ENCODE data around the gene FNDC5. TPM values are rescaled to one million over a fixed set of nuclear protein-coding genes. Genes with fewer than 3 reads are reported as not detected.

Gene FNDC5
- total and polyA plus RNA-seq, 2 of the 13 experiments (the other 11 are each of a cell fraction or from before 2014, with no cell fraction given): 1.4 to 3.1 TPM

Other genes starting within 250 kb of the FNDC5 start
- 84.8 and 98.0 TPM in 2 replicates for gene ZBTB8OS, start 220.4 kb downstream of the FNDC5 start, total RNA-seq (2016; rRNA removed; fragmentation: Illumina TruSeq; extraction: Trizol)
- 43.2 and 57.7 TPM in 2 replicates for gene ZBTB8OS, start 220.4 kb downstream of the FNDC5 start, polyA plus RNA-seq (2011; rRNA removed)
- 166 and 305 TPM in 2 replicates for gene RBBP4, start 219.7 kb downstream of the FNDC5 start, total RNA-seq (2016; rRNA removed; fragmentation: Illumina TruSeq; extraction: Trizol)
- 56.3 and 64.4 TPM in 2 replicates for gene RBBP4, start 219.7 kb downstream of the FNDC5 start, polyA plus RNA-seq (2011; rRNA removed)
- gene SYNC, start 168.1 kb downstream of the FNDC5 start, total RNA-seq (2016; rRNA removed; fragmentation: Illumina TruSeq; extraction: Trizol): 5.4 and 7.2 TPM in 2 replicates
- 2.1 and 2.4 TPM in 2 replicates for gene SYNC, start 168.1 kb downstream of the FNDC5 start, polyA plus RNA-seq (2011; rRNA removed)
- 102 and 113 TPM in 2 replicates for gene YARS1, start 53.6 kb downstream of the FNDC5 start, total RNA-seq (2016; rRNA removed; fragmentation: Illumina TruSeq; extraction: Trizol)
- gene YARS1, start 53.6 kb downstream of the FNDC5 start, polyA plus RNA-seq (2011; rRNA removed): 50.1 and 52.2 TPM in 2 replicates
- 26.1 and 28.4 TPM in 2 replicates for gene S100PBP, start 53.3 kb downstream of the FNDC5 start, total RNA-seq (2016; rRNA removed; fragmentation: Illumina TruSeq; extraction: Trizol)
- 17.9 and 20.4 TPM in 2 replicates for gene S100PBP, start 53.3 kb downstream of the FNDC5 start, polyA plus RNA-seq (2011; rRNA removed)
- not detected in 2 replicates for gene HPCA, start 15.6 kb upstream of the FNDC5 start, total RNA-seq (2016; rRNA removed; fragmentation: Illumina TruSeq; extraction: Trizol)
- gene HPCA, start 15.6 kb upstream of the FNDC5 start, polyA plus RNA-seq (2011; rRNA removed): not detected in 2 replicates
- 0.76 and 2.5 TPM in 2 replicates for gene TMEM54, start 30.5 kb upstream of the FNDC5 start, total RNA-seq (2016; rRNA removed; fragmentation: Illumina TruSeq; extraction: Trizol)
- gene TMEM54, start 30.5 kb upstream of the FNDC5 start, polyA plus RNA-seq (2011; rRNA removed): 2.9 and 4.0 TPM in 2 replicates
- 15.3 and 16.3 TPM in 2 replicates for gene RNF19B, start 93.9 kb upstream of the FNDC5 start, total RNA-seq (2016; rRNA removed; fragmentation: Illumina TruSeq; extraction: Trizol)
- 20.9 and 22.5 TPM in 2 replicates for gene RNF19B, start 93.9 kb upstream of the FNDC5 start, polyA plus RNA-seq (2011; rRNA removed)
- gene AK2, start 166.0 kb upstream of the FNDC5 start, total RNA-seq (2016; rRNA removed; fragmentation: Illumina TruSeq; extraction: Trizol): 188 and 241 TPM in 2 replicates
- 163 and 170 TPM in 2 replicates for gene AK2, start 166.0 kb upstream of the FNDC5 start, polyA plus RNA-seq (2011; rRNA removed)
- gene AZIN2, start 210.2 kb upstream of the FNDC5 start, total RNA-seq (2016; rRNA removed; fragmentation: Illumina TruSeq; extraction: Trizol): 1.5 and 1.7 TPM in 2 replicates
- 3.5 and 5.7 TPM in 2 replicates for gene AZIN2, start 210.2 kb upstream of the FNDC5 start, polyA plus RNA-seq (2011; rRNA removed)